Anterior cingulate cortex (tissue), 58 donors: Measurements from ENCODE around the gene MTMR6.
"Not testable (repeated sequence)": the region's sequence is repeated elsewhere in the genome, so short reads cannot be mapped to it uniquely, and the experiment has no call there.

ENCODE experiments used
- DNase-seq, 58 donors: peaks; one replicate each; lab custom pipeline; 2025; lab: John Stamatoyannopoulos, UW

Gene MTMR6

GRCh38 chr13:25286969-25287961, at the start of gene MTMR6:
Gene MTMR6, minus strand, starts transcription at chr13:25287488. Its CDS starts 241 bp downstream, at chr13:25287247.
- peak; percentile 16 to 96 (median 86) for DNase-seq

DNA sequence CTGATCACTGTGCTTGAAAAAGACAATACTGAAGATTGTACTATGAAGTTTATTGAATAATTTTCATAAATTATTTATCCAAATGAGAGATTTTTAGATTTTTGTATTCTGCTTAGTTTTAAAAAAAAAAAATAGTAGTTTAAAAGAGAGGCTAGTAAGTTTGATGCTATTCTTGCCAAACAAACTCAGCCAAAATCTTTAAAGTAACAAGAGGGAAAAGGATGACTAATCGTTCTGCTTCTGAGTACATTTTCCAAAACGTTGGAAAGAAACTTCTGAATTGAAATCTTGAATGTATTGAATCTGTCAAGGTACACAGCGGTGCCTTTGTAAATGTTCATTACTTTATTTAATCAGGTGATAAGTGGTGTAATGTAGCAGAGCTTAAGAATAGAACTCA, 48.6 kb upstream of the MTMR6 start:
- DNase-seq: no peak

DNA sequence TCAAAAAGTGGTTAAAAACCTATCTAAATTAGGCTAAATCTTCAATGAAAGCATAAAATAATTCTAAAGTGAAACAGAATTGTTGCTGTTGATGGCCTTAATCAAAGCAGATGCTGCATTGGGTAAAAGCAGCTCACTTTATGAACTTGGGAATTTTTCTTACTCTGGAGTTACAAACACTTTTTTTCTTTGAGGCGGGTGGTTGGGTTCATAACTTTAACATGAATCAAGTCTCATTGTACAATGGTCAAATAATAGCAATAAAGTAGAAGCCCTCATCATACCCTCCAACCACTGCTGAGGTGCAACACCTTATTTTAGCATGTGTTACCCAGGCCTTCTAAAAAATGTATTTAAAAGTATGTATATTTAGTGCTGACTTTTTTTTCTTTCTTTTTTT, 43.3 kb upstream of the MTMR6 start:
- DNase-seq: no peak

GRCh38 chr13:25329706-25330105, 42.4 kb upstream of the MTMR6 start:
- no peak for DNase-seq

GRCh38 chr13:25324100-25324499, 36.8 kb upstream of the MTMR6 start:
- no peak for DNase-seq

DNA sequence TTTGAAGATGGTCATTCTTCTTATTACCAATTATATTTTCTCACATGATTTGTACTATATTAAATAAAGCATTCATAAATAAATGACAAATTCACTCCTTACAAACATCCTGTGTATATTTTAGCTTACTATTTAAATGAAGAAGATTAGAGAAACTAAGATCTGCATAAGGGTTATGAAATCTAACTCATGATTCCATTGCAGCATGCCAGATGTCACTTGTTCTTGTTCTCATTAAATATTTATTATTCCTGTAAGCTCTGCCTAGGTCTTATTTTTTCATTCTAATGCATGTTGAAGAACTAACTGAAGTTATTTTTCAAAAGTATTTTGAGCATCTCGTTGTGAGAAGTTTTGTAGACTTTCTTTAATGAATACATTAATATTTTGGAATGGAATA, 32.5 kb upstream of the MTMR6 start:
- DNase-seq: no peak

- DNase-seq: not testable (repeated sequence)
Measured at GRCh38 chr13:25318946-25319345, 31.7 kb upstream of the MTMR6 start.

DNA sequence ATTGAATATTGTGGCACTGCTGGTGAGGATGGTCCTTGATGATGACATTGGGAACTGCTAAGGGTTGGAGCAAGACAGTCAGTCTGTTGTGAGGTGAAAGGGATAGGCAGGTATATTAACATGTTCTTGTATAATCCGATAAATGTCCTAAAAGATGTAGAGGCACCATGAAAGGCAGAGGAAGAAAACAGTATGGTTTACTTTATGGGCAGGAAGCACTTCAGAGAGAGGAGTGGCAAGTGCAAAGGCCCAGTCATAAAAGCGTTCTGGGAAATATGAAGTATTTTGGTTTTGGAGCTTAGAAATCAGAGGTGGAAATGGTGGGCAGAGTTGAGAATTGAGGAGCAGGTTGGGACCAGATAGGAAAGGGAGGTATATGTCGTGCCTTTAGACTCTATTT, 23.6 kb upstream of the MTMR6 start:
- no peak for DNase-seq

GRCh38 chr13:25306671-25307464, 19.6 kb upstream of the MTMR6 start:
- no peak for DNase-seq

GRCh38 chr13:25302121-25302520, 14.8 kb upstream of the MTMR6 start:
- DNase-seq: no peak

DNA sequence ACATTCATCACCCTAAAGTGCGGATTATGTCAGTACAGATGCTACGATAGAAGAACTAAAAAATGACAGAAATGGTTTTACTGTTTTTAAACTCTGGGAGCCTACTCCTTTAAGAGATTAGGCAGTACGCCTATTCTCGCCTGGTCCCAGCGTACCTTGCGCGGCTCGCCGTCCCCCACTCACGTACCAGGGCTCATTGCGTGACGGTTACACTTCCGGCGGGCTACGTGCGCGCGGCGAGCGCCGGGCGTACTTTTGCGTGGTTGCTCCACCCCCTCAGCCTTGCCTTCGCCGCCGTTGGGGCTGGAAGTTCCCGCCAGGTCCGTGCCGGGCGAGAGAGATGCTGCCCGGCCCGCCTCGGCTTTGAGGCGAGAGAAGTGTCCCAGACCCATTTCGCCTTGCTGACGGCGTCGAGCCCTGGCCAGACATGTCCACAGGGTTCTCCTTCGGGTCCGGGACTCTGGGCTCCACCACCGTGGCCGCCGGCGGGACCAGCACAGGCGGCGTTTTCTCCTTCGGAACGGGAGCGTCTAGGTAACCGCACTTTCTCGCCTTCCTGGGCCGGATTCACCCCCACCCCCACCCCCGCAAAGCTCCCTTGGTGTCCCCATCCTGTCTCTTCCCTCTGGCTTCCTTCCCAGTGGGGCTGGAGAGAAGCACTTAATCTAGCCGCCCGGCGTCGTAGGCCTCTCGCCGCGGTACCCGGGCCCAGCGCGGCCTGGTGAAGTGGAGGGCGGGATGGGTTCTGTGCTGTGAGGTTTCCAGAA, 14.2 kb upstream of the MTMR6 start, which contains the start of gene NUP58:
TSS of gene NUP58 (plus strand) at position 279 of the 767 bp plus-strand sequence. CDS start at position 428, 149 bp downstream.
- peak; percentile 80 to 97 (median 93) for DNase-seq

DNA sequence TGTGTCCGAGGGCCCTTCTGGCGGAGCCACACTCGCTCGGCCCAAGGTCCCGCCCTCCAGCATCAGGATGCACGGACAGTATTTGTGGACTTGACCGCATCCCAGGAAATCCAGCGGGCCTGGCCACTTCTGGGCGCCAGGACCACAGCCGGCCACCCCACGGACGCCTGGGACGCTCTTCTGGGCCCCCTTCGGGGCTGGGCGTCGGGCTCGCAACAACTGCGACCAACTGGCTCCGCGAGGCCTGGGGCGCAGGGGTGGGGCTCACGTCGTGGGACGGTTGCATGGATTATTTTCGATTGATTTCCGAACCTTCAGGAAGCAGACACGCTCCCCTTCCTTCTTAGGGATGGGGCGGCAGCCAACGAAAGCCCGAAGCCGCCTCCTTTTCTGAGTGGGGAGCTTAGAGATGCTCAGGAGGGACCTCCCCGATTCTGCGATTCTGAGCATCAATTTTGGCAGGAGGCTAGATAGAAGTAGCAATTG, 13.6 kb upstream of the MTMR6 start:
- peak in 43 of 58 donors; percentile 19 to 79 (median 48) for DNase-seq

GRCh38 chr13:25295701-25296100, 8.4 kb upstream of the MTMR6 start:
- no peak for DNase-seq

DNA sequence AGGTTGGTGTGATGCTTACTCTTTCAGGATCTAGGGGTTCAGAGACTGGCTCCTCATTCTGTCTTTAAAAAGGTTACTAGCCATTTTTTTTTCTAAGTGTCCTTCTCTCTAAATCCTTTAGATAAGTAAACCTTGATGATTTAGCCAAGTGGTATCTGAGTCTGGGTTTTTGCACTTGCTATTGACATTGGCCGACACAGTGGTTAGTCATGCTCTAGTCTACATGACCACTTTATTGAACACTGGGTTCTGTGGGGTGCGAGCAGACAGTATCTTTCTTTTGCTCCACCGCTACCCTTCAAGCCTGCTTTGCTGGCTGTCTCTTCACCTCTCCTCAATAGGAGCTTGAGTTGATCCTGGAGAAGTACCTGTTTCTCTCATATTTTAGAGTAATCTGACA, 7.9 kb upstream of the MTMR6 start:
- DNase-seq: no peak

GRCh38 chr13:25292301-25292700, 5.0 kb upstream of the MTMR6 start:
- no peak for DNase-seq

DNA sequence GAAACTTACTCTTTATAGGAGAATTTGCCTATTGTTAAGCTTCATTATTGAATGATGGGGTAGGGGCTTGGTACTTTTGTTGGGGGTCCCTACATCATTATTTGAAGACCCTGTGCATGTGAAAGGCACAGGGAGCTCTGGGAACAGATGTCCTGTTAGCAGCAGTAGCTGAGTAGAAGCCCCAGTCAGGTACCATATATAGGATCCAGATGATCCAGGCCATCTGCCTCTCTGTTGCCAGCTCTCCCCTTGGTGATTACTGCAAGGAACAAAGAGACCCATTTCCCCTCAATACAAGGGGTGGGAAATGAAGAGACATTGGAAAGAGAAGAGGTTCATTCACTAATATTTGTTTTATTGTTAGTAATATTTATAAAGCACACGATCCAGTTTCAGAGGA, 4.4 kb upstream of the MTMR6 start:
- no peak for DNase-seq

DNA sequence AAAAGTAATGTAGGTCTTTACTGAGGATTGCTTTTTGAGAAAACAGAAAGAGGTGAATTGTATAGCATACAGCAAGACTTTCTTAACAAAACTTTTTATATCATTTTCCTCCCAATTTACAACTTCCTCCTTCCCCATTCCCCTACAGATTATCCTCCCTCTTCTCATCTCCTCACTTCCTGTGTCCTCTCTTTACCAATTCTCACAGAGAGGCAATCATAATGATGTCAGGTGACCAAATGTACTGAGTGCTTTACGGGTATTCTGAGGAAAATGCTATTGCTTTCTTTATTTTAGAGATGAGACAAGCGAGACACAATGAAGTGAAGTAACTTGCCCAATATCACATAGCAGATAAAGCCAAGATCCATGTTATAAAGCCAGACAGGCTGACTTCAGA, 1.7 kb upstream of the MTMR6 start:
- DNase-seq: no peak

- DNase-seq: peak in 19 of 58 donors; percentile 3 to 48 (median 22)
Measured at GRCh38 chr13:25286308-25286968, 850 bp downstream of the MTMR6 start.

GRCh38 chr13:25281935-25282332, 5.4 kb downstream of the MTMR6 start:
- DNase-seq: no peak
